Skeletal muscle cell (primary cell): Measurements from ENCODE around the gene HMGA1.

Experiments
- DNase-seq: peaks from one replicate; pipeline ENCODE4 v3.0.0-alpha.2; 2010; ENCODE audit warnings: low read depth
- H3K4me3 ChIP-seq: 2 replicates; pipeline ENCODE4 v1.5.1; 2011; ENCODE audit warnings: low read depth, mild to moderate bottlenecking, control low read depth, low read length, moderate library complexity

The HMGA1 gene

DNA sequence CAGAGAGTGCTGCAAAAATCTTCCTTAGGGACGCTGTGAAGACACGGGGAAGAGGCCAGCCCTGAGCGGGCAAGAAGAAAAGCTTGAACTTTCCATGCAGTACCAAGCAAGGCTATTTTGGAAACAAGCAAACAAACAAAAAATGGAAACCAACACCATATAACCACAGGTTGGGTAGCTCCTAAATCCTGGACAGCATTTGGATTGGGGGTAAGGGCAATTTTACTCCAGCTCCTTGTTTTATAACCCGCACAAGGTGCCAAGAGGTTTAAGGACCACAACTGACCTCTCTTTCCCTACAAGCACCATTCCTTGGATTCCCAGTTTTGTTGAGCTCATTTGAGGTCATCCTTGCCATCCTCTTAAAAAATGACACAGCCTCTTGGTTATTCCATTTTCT is 43.5 kb downstream of the HMGA1 start:
- H3K4me3 ChIP-seq: no peak overlapping the region
- DNase-seq: no peak

DNA sequence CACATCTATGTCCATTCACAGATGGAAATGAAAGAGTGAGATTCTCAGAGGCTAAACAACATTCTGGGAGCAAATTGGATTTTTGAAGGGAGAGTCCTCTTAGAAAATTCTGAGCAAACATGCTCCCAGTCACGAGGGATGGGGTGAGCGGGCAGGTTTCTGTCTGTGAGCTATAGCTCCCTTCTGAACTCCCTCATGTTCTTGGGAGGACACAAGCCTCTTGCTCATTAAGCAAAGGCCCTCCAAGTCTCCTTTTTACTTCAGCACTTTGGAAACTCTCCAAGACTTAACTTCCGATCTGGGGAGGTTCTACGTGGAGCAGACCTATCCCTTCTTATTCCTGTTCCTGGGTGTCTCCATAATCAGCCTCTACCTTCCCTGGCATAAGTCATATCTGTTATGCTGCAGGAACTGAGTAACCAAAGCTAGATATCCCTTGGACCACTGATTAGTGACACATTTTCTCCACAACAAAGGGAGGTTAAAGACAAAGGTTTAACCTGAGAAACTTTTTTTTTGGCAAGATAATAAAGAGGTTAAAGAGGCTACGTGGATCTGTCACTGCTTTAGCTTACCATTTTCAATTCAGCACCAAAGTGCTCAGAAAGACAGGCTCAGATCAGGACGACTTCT is 45.1 kb downstream of the HMGA1 start:
- no peak overlapping the region for H3K4me3 ChIP-seq
- DNase-seq: no peak

DNA sequence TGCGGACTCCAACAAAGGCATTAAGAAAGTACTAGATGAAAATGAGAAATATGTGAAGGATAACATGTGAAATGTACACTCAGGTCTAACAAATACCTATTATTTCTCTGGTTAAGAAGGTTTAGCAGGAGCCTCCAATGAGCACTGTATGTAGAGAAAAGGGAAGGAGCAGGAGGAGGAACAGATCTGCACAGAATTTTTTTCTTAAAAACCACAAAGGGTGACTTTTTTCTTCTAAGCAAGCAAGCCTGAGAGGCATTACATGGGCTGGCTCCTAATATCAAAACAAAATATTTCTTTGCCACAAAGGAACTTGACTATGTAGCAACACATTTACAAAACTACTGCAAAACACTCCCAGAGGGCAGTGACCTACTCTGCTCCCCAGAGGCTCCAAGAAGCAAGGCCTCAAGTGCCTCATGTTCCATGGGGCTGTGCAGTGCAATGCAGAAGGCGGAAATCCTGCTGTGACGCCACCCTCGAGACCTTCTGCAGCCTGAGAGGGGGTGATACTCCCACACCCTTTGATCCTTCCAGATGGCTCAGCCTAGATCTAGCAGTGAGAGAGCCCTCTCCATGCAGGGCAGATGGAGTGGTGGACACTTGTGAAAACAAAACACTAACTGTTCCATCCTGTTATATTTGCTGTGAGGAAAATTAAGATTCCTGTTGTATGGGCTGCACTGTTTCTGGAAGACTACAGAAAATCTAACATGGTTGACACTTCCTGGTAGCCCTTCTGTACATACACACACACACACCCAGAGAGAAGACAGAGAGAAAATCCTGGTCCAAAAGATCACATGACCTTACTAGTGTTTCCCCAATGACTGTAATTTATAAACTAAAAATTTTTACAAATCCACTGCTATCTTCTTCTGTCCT is 48.1 kb downstream of the HMGA1 start:
- no peak overlapping the region for H3K4me3 ChIP-seq
- peak; percentile 74 for DNase-seq

GRCh38 chr6:34285448-34286164 is 48.9 kb downstream of the HMGA1 start:
- DNase-seq: no peak
- no peak overlapping the region for H3K4me3 ChIP-seq

DNA sequence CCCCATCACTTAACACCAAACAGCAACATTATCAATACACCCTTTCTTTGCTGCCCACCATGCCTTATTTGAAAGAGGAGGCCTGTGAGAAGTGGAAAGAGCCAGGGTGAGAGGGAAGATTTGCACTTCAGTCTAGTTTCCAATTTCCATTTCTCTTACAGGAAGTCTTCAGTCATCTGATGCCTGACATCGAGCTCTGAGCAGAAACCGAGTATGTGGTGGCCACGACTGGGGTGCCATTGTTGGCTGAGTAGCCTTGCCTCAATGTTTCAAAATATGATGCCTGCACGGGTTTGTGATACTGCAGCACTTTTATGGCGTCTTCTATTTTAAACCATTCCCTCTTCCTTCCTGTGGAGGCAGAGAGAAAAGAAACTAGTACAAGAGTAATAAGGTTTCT is 51.9 kb downstream of the HMGA1 start:
- no peak for DNase-seq
- H3K4me3 ChIP-seq: no peak overlapping the region

DNA sequence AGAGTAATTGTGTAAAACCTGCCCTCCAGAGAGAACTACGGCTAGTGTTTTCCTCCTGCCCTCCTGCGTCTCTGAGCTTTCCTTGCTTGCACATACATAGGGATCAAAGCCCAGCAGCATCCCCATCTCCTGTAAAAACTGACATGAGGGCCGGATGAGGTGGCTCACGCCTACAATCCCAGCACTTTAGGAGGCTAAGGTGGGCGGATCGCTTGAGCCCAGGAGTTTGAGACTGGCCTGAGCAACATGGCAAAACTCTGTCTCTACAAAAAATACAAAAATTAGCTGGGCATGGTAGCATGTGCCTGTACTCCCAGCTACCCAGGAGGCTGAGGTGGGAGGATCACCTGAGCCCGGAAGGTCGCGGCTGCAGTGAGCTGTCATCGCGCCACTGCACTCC is 52.5 kb downstream of the HMGA1 start:
- DNase-seq: no peak
- no peak overlapping the region for H3K4me3 ChIP-seq

- no peak overlapping the region for H3K4me3 ChIP-seq
These were observed 56.3 kb downstream of the HMGA1 start for GRCh38 chr6:34292954-34293353.

DNA sequence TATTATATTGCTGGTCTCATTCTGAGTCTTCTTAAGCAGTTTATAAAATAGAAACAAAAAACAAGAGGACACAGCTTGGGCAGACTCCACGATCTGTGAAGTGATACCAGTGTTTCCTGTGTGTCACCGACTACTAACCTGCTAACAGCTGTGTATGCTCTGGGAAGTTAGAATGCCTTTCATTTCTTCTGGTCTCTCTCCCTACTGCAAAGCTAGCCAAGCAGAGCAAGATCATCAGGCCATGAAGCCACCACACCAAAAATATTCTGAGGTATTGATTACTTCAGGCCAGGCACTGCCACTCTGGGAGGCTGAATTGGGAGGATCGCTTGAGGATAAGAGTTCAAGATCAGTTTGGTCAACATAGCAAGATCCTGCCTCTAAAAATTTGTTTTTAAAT is 59.0 kb downstream of the HMGA1 start:
- DNase-seq: no peak
- no peak overlapping the region for H3K4me3 ChIP-seq

More at GRCh38 chr6:34292954-34293353, 56.3 kb downstream of the HMGA1 start:
- no peak for DNase-seq
